Stimulated activated CD4-positive, alpha-beta T cell treated with anti-CD3 and anti-CD28 coated beads, Interleukin-2, amount 100 ng/mL, for 48 hours (primary cell): ENCODE results near the gene PRAC2.

Source experiments
- DNase-seq, 2 donors: peaks; one replicate each; pipeline ENCODE4 v3.0.0-alpha.2; 2020

Gene PRAC2

DNA sequence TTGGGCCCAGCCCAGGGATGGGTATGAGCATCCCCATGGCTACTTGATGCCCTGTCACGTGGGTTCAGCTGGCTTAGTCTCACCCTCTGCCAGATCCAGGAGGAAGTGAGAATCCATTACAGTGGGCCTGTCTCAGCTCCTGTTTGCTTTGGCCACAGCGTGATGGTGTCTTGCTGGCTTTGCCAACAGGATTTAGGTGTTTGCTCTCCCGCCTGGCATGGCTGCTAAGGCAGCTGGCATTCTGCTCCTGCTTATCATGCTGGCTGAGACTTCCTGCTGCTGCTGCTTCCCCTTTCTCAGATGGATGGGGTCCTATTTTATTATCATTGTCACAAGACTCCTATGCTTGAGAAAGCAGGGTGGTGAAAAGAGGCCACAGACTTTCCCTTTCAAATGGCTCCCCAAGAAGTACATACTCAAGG, 33.9 kb downstream of the PRAC2 start:
- DNase-seq: no peak

DNA sequence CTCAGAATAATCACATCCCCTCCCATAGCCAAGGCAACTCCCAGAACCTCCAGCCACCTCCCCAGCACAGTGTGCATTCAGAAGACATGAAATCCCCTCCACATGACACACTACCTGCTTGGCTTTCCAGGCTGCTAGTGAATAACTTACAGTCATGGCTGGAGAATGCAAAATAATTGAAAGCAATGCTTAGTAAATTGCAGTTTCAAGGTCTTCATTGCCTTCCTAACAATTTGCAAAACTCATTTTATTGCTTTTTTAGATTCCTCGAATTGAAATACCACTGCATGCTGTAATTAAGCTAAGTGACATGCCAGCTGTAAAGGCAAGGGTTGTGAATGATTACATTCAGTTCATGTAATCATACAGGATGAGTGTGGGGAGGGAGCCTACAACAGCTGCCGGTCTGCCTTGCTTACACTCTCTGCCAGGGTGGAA, 34.6 kb downstream of the PRAC2 start:
- no peak for DNase-seq

DNA sequence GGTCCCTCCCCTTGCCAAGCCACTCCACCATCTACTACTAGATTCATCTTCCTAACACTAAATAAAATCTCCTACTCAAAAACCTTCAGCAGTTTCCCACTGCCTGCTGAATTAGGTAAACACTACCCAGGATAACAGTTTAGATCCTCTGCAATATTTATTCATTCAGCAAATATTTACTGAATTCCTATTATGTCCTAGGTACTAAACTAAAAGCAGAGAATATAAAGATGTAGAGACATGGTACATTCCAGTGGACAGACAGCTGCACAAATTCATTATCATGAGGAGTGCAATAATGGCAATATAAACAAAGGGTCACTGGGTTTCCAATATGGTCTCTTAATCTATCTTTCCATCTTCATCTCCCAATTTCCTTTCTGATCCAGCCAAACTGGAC, 36.3 kb downstream of the PRAC2 start:
- DNase-seq: no peak

DNA sequence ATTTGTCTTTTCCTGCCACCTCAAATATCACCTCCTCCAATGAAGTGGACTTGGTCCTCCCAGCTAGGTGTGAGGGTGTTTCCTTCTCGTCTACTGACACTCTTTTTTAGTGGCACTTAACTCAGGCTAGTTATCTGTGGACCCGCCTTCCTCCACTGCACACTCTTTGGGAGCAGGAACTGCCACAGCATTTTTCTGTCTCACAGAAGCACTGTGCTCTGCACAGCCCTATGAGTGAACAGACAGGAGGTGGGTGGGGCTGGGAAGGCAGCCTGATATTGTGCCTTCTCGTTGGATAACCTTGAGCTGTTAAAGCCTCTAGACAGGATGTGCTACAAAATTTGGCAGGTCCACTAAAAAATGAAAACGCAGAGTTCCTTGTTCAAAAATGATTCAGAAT, 37.4 kb downstream of the PRAC2 start:
- no peak for DNase-seq

DNA sequence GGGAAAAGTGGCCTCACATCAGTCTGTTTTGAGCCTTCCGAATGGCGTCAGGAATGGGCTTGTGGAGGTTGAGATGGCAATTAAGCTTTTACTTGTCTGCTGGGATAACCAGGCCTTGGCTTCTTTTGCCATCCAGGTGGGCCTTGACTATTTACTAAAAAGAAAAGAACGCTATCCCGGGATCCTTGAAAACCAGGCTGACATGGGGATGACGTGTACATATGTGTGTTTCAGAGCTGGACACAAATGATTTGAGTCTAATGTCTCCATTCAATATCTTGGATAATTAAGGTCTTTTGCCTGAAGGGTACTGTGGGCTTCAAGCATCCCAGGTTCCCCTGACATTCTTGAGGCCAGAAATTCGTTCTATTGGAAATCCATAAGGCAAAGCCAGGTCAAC, 38.1 kb downstream of the PRAC2 start:
- DNase-seq: no peak

DNA sequence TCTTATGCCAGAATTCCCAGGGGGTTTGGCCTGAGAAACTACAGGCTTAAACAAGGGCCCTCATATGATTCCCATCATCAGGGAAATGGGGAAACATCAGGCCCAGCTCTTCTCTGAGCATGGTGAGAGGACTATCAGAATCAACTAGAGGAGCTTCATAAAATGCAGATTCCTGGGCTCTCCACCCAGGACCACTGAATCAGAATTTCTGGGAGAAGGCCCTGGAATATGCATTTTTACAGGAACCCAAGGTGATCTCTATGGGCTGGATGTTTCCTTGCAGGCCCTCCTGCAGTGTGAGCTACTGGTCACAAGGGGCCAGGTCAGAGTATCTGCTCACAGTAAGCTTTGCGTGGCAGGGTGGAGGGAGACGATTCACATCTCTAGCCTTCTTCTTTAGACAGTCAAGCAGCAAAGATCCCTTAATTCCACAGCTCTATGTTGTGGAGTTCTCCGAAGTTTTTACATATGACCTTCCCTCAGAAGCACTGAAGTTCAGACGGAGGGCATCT, 44.3 kb downstream of the PRAC2 start:
- no peak for DNase-seq

DNA sequence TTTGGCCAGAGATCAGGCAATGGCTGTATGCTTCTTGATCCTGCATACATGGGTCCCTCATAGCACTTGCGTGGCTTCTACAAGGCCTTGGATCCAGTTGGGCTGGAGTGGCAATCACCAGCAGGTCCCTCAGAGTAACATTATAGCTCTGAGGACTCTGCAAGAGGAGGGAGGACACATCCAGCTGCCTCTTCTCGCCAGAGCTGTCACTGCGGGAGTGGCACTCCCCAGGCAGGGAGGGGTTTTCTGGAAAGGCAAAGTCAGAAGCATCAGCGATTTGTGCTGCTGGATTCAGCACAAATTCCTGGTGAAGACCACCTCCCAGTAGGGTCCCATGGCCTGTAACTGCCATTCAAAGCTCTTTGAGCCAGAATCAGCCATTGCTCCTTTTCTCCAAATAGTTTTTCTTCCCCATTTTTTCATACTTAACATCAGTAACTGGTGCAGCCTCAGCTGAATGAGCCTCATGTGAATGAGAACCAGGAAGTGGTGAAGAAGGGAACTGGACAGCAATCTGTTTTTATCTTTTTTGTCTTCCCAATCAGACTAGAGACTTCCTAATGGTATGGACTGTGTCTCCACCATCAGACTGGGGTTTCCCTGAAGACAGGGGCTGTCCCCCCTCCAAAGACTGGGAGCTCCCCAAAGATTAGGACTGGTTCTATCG, 46.2 kb downstream of the PRAC2 start:
- DNase-seq: no peak

DNA sequence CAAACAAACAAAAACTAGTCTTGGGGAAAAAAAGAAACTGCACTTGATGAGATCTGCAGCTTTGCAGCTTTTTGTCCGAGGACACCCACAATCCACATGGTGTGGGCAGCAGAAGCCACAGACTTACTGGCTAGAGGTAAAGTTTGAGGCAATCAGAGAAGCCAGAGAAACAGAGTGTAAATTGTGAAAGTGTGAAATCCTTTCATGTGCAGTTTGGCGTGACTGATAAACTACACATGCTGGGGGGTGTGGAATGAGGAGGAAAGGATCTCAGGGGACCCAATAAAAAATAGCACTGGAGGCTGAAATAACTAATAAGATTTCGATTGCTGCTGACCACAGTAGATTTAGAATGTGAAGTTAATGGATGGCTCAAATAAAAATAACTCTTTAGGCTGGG, 48.0 kb downstream of the PRAC2 start:
- DNase-seq: no peak

DNA sequence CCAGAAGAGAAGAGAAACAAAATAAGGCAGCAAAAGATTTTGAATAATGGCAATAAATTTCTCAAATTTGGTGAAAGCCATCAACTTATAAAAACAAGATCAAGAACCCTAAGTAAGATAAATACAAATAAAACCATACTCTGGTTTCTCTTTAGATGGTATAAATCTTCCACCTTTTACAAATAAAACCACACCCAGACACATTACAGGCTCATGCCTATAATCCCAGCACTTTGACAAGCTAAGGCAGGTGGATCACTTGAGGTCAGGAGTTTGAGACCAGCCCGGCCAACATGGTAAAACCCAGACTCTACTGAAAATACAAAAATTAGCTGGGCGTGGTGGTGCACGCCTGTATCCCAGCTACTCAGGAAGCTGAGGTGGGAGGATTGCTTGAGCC, 50.3 kb downstream of the PRAC2 start:
- DNase-seq: no peak
